Measurements from ENCODE around the gene DAPK1.

DNA sequence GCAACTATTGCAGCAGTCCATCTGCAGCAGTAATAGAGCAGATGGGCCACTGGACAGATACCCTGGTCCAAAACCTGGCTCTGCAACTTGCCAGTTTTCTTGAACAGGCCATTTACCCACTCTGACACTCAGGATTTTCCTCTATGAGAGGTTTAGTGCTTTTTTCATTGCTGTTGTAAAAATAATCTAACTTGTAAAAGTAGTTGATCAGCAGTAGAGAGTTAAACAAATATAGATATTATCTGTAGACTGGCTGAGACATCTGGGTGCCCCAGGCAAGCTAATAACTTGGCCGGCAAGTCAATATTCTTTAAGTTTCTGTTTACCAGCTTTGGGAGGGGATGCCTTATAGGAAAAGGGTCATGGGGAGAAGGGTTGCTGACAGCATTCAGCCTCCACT is 4.1 kb downstream of the DAPK1 start:
- TF ChIP-seq, protein P1, sequence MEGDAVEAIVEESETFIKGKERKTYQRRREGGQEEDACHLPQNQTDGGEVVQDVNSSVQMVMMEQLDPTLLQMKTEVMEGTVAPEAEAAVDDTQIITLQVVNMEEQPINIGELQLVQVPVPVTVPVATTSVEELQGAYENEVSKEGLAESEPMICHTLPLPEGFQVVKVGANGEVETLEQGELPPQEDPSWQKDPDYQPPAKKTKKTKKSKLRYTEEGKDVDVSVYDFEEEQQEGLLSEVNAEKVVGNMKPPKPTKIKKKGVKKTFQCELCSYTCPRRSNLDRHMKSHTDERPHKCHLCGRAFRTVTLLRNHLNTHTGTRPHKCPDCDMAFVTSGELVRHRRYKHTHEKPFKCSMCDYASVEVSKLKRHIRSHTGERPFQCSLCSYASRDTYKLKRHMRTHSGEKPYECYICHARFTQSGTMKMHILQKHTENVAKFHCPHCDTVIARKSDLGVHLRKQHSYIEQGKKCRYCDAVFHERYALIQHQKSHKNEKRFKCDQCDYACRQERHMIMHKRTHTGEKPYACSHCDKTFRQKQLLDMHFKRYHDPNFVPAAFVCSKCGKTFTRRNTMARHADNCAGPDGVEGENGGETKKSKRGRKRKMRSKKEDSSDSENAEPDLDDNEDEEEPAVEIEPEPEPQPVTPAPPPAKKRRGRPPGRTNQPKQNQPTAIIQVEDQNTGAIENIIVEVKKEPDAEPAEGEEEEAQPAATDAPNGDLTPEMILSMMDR (IDR thresholded peaks at IDR 0.05) = no peak
- no peak for TF ChIP-seq POLR2A (IDR thresholded peaks at IDR 0.05)

All from adrenal gland (tissue), 5 donors.